22Rv1 (cell line): Measurements from ENCODE around the gene ARHGEF17.

Experiments used
- CTCF ChIP-seq: fragments of 450-650 bp; IDR thresholded peaks from 2 replicates; pipeline ENCODE4 v1.5.1; 2017; ENCODE audit warnings: mild to moderate bottlenecking
- ZFX ChIP-seq: fragments of 450-650 bp; IDR thresholded peaks from 2 replicates; pipeline ENCODE4 v1.6.1; 2017; ENCODE audit warnings: antibody characterized with exemption, borderline replicate concordance

GRCh38 chr11:73297231-73297590, 10.9 kb upstream of the ARHGEF17 start:
- TF ChIP-seq ZFX (no peak), CTCF (no peak)
